PC-9 (cell line): ENCODE data around the gene OSBPL7.

Experiments used
- CTCF ChIP-seq: fragments of 200-600 bp; sonication (generic); conservative IDR thresholded peaks from 2 replicates; pipeline ENCODE4 v1.6.1; 2017; ENCODE audit warnings: mixed run types, antibody characterized with exemption, mild to moderate bottlenecking, moderate library complexity
- EZH2 ChIP-seq: fragments of 200-600 bp; sonication (generic); IDR thresholded peaks from 2 replicates; pipeline ENCODE4 v1.8.0; 2017; ENCODE audit warnings: antibody characterized with exemption, low read depth

- TF ChIP-seq CTCF (no peak), EZH2 (no peak)
These were observed 26.6 kb upstream of the OSBPL7 start for GRCh38 chr17:47848198-47848513.
